HEK293T (cell line): ENCODE results near the gene RAB5B.

ENCODE experiments used
- BHLHE40 ChIP-seq: fragments of 450-650 bp; IDR thresholded peaks from 2 replicates; pipeline ENCODE4 v1.6.1; 2016; ENCODE audit warnings: mild to moderate bottlenecking, moderate library complexity, borderline replicate concordance
- CTBP1 ChIP-seq: fragments of 450-650 bp; IDR thresholded peaks from 2 replicates; pipeline ENCODE4 v1.6.1; 2016; ENCODE audit warnings: borderline replicate concordance
- FOXK2 ChIP-seq: fragments of 450-650 bp; IDR thresholded peaks from 2 replicates; pipeline ENCODE4 v1.6.1; 2016; ENCODE audit warnings: mild to moderate bottlenecking
- FOXM1 ChIP-seq: fragments of 450-650 bp; IDR thresholded peaks from 2 replicates; pipeline ENCODE4 v1.6.1; 2017; ENCODE audit warnings: mild to moderate bottlenecking, borderline replicate concordance
- HDGF ChIP-seq: fragments of 450-650 bp; IDR thresholded peaks from 2 replicates; pipeline ENCODE4 v1.6.1; 2017; ENCODE audit warnings: antibody characterized with exemption, borderline replicate concordance
- LEF1 ChIP-seq: fragments of 450-650 bp; IDR thresholded peaks from 2 replicates; pipeline ENCODE4 v1.6.1; 2017; ENCODE audit warnings: mild to moderate bottlenecking, borderline replicate concordance
- TARDBP ChIP-seq: fragments of 450-650 bp; IDR thresholded peaks from 2 replicates; pipeline ENCODE4 v1.6.1; 2016
- TF ChIP-seq, protein P1 (sequence below): fragments of 450-650 bp; IDR thresholded peaks from 2 replicates; pipeline ENCODE4 v1.6.1; 2016

DNA sequence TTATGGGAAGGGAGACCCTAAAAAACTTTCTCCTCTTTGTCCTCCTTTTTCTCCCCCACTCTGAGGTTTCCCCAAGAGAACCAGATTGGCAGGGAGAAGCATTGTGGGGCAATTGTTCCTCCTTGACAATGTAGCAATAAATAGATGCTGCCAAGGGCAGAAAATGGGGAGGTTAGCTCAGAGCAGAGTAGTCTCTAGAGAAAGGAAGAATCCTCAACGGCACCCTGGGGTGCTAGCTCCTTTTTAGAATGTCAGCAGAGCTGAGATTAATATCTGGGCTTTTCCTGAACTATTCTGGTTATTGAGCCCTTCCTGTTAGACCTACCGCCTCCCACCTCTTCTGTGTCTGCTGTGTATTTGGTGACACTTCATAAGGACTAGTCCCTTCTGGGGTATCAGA is 63.3 kb downstream of the RAB5B start:
- TF ChIP-seq FOXM1 = no peak
- no peak for TF ChIP-seq CTBP1
- TF ChIP-seq TARDBP = no peak
- TF ChIP-seq LEF1 = no peak
- TF ChIP-seq HDGF = no peak
- TF ChIP-seq, protein P1, sequence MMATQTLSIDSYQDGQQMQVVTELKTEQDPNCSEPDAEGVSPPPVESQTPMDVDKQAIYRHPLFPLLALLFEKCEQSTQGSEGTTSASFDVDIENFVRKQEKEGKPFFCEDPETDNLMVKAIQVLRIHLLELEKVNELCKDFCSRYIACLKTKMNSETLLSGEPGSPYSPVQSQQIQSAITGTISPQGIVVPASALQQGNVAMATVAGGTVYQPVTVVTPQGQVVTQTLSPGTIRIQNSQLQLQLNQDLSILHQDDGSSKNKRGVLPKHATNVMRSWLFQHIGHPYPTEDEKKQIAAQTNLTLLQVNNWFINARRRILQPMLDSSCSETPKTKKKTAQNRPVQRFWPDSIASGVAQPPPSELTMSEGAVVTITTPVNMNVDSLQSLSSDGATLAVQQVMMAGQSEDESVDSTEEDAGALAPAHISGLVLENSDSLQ = no peak
- no peak for TF ChIP-seq BHLHE40
- no peak for TF ChIP-seq FOXK2
